Measurements from ENCODE around the gene ORMDL2.

DNA sequence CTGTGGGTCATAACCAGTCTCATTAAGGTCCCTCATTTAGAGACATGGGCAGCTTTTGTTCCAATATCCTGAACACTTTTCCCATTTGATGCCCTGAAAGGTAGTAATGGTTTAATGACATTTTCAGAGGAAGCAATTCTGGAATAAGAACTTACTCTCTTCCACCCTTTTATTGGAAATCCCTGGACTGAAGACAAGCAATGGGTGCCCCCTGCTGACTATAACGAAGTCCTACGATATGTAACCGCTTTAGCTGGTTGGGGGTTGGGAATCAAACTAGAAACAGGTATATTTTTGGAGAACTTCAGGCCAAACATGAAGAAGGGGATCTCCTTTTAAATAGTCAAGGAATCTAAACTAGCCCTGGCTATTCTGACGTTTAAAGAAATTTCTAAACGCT lies 20.8 kb upstream of the ORMDL2 start:
- TF ChIP-seq, protein P1, sequence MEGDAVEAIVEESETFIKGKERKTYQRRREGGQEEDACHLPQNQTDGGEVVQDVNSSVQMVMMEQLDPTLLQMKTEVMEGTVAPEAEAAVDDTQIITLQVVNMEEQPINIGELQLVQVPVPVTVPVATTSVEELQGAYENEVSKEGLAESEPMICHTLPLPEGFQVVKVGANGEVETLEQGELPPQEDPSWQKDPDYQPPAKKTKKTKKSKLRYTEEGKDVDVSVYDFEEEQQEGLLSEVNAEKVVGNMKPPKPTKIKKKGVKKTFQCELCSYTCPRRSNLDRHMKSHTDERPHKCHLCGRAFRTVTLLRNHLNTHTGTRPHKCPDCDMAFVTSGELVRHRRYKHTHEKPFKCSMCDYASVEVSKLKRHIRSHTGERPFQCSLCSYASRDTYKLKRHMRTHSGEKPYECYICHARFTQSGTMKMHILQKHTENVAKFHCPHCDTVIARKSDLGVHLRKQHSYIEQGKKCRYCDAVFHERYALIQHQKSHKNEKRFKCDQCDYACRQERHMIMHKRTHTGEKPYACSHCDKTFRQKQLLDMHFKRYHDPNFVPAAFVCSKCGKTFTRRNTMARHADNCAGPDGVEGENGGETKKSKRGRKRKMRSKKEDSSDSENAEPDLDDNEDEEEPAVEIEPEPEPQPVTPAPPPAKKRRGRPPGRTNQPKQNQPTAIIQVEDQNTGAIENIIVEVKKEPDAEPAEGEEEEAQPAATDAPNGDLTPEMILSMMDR (IDR thresholded peaks at IDR 0.05) = peak; percentile 20 to 53 (median 32)
- no peak for TF ChIP-seq POLR2A (IDR thresholded peaks at IDR 0.05)
- no peak for TF ChIP-seq POLR2AphosphoS5 (IDR thresholded peaks at IDR 0.05)

Data from sigmoid colon (tissue), 4 donors.